Endometrium (tissue), 2 donors: ENCODE measurements around the gene TMEM266.

Source experiments
- FAIRE-seq: peaks from 2 replicates; lab custom pipeline; 2012; peaks lifted over from hg19 to GRCh38; lab: Jason Lieb, UNC
- donor health status: control.
- donor health status: control.

Gene TMEM266

DNA sequence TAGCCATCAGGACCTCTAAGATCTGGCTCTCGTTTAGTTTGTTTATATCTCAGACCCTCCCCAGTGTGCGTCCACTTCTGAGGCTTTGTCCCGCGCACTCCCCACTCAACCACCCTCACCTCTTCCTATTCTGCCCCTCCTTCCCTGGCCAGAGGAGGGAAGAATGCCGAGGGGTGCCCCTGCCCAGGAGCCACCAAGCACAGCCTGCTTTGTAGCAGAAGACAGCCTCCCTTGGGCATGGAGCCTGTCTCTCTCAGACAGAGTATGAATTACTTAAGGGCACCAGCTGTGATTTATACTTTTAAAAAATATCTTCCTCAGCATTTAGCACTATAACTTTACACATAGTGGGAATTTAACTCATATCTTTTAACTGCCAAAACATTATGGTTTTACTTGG is 6.0 kb downstream of the TMEM266 start:
- FAIRE-seq = no peak

DNA sequence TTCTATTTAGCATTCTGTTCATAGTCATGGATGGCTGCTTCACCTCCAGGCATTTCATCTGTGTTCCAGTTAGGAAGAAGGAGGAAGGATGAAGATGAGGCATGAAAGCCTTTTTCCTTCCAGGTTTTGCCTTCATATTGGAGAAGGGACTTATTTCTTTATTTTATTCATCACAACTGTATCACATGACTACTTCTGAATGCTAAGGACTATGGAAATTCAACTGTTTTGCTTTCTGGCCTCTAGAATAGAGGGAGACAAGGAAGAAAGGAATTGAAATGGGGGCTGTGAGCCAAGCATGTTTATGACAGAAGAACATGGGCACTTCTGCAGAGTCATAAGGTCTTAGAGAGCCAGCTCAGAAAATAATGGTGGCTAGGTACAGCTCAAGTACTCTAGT is 10.4 kb downstream of the TMEM266 start:
- FAIRE-seq = no peak

DNA sequence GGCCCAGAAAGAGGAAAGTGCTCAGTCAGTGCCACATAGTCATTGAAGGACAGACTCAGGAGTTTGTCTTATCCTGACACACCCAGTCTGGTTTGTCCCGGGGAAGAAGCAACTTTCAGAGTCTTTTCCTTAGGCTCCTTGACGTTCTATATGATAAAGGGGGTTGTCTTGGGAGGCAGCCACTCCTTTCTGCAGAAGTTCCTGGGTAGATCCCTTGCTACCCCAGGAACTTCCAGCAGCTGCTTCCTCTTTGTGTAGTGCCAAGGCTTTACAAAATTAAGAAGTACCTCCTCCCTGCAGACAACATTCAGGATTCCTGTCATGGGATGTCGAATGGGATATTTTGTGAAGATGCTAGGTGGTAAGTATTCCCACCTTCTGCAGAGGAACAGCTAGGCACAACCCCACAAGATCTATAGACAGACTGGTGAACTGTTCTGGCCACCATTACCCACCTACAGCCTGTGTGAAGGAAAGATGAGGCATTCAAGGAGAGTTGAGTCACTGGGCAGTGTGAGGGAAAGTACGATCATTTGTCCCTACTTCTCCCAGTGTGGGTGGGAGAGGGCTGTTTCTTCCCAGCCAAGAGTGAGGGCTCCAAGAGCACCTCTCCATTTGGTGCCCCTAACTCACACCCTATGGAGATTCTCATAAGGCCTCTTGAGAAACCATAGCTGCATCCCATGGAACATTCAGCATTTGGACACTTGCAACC is 11.3 kb downstream of the TMEM266 start:
- no peak for FAIRE-seq

DNA sequence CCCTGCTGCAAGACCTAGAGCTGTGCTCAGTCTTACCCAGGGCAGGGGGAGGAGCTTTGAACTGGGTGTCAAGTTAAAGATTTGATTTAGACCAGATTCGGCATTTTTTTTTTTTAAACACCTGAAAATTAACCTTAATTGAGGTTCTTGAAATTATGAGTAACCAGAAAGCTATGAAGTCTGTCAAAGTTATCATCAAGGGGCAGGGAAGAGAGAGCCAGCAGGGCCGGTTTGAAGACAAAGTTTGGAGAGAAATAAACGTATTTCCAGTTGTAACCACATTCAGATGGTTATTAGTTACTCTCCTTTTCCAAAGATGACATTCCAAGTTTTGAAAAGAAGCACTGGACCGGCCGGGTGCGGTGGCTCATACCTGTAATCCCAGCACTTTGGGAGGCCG is 12.0 kb downstream of the TMEM266 start:
- FAIRE-seq = no peak

DNA sequence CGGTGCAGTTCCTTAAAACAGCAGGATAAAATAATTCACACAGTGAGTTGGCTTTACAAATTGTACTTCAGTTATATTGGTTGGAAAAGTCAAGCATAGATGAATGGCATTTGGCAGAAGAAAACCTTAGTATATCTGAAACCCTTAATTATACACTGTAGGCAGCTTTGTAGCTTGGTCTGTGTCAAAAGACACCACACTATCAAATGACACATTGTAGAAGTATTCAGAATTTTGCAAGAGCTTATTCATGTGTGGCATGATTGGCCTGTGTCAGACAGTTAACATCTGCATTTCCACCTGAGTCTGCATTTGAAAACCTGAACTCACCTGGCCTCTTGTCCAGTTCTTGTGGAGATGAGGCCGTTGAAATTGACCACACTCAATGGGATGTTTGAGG is 13.8 kb downstream of the TMEM266 start:
- FAIRE-seq = no peak

DNA sequence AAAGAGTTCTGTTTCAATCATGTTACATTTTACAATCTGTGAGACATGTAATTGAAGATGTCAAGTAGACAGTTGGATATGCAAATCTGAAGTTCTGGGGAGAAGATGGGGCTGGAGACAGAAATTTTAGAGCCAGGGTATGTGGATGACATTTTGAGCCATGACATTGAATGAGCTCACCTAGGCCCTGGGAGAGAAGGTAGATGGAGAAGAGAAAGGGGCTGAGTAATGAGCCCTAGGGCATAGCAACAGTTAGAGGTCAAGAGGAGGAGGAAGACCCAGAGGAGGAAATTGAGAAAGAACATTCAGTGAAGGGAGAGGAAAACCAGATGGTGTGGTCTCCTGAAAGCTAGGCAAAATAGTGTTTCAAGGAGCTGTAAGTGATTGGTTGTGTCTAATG is 15.3 kb downstream of the TMEM266 start:
- no peak for FAIRE-seq

DNA sequence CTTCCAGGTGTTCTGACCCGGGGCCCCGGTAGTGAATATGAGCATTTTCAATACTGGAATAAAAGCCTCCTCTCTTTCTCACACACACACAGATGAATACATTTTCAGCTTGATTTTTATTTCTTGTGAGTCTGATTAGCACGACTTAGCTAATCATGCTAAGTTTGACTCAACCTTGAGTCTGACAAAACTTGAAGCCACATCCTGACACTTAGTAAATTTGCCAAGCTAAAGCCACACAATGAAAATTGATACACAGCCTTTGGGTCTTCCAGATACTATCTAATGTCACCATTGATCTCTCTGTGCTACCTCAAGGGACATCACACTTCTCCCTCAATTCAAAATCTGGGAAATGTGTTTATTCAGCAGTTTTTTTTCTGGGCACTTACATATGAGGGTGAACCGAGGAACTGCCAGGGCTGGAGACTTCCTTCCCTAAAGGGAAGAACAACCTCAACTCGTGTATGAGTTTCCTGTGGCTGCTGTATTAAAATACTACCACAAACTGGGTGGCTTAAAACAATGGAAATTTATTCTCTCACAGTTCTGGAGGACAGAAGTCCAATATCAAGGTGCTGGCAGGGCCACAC is 18.6 kb downstream of the TMEM266 start:
- FAIRE-seq = no peak

DNA sequence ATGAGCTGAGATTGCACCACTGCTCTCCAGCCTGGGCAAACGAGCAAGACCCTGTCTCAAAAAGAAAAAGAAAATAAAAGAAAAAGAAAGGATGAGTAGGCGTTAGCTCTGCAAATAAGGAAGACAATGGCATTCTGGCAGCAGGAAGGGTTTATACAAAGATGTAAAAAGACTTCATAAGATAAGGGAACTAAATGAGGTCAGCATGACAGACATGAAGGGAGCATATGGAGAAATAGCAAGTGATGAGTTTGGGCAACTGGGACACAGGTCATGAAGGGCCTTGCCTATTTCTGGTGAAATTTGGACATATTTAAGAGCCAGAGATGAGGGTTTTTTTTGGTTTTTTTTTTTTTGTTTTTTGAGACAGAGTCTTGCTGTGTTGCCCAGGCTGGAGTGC is 24.5 kb downstream of the TMEM266 start:
- FAIRE-seq = no peak

DNA sequence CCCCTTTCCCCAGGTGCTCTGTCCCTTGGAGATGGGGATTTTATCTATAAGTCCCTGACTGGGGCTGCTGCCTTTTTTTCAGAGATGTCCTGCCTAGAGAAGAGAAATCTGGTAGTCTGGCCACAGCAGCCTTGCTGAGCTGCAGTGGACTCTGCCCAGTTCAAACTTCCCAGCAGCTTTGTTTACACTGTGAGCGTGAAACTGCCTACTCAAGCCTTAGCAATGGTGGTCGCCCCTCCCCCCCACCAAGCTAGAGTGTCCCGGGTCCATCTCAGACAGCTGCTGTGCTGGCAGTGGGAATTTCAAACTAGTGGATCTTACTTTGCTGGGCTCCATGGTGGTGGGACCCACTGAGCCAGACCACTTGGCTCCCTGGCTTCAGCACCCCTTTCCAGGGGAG is 38.9 kb downstream of the TMEM266 start:
- no peak for FAIRE-seq

DNA sequence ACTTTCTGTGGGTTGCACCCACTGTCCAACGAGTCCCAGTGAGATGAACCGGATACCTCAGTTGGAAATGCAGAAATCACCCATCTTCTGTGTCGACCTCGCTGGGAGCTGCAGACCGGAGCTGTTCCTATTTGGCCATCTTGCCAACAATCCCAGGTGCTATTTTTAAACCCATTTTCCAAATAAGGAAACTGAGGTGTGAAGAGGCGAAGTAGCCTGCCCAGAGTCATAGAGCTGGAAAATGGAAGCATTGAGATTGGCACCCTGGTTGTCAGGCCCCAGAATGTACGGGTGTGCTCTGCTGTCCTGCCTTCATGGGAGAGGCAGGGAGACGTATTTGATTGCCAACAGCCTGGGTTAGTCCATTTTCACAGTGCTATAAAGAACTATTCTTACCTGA is 39.6 kb downstream of the TMEM266 start:
- FAIRE-seq = no peak

DNA sequence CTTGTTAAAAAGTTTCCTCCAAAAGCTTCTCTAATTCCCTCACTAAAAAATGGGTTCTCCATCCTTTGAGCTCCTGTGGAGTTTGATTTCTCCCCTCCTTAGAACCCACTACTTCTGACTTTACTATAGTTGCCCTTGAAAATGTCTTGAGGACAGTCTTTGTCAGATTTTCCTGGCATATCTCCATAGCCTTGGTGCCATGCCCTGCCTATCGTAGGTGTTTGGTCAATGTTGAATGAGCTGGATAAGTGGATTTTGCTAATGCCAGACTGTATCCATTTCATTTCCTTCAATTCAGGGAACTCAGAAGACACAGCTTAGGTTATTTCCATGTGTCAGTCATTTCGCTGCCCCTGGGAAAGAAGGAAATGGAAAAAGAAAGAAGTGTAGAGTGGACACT is 40.6 kb downstream of the TMEM266 start:
- no peak for FAIRE-seq

DNA sequence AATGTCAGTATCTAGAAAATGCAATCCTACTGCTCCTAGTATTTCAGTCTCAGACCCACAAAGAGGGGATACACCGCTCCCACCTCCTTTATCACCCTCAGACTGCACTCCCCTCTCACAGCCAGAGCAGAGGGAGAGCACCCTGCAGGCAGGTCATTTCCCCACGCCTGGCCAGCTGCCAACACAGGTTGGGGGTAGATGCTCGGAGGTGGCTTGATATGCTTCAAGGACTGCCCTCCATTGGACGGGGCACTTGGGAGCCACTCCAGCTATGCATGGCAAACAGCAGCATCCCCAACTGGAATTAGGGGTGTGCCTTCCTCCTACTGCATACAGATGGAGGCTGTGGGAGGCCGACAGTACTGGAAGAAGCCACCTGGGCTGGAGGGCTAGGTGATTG is 41.9 kb downstream of the TMEM266 start:
- FAIRE-seq = no peak

DNA sequence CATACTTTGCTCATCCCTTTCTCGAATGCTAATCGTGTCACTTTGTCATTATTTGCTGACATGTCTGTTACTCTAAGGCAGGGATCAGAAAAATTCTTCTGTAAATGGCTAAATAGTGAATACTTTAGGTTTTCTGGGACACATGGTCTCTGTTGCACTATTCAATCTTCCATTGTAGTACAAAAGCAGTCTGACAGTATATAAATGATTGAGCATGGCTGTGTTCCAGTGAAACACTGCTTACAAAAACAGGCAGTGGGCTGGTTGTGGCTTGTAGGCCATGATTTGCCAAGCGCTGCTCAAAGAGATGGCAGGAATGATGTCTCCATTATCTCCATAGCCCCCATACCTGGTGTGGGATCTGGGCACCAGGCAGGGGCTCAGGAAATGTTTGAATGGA is 45.6 kb downstream of the TMEM266 start:
- no peak for FAIRE-seq

DNA sequence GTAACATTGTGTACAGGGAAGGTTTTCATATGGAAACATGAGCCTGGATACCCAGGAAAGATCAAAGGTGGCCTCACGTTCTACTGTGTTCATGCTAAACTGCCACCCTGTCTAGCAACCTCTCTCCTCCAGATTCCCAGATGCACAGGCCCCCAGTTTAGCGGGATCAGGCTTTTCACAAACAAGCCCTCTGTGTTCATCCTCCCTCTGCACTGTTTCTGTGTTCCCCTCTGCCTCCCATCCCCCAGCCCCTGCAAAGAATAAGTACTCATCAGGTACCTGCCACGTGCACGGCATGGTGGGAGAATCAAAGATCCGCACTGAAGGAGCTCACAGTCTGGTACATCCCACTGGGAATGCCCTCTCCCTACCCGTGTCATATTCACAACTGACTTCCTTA is 46.1 kb downstream of the TMEM266 start:
- no peak for FAIRE-seq

DNA sequence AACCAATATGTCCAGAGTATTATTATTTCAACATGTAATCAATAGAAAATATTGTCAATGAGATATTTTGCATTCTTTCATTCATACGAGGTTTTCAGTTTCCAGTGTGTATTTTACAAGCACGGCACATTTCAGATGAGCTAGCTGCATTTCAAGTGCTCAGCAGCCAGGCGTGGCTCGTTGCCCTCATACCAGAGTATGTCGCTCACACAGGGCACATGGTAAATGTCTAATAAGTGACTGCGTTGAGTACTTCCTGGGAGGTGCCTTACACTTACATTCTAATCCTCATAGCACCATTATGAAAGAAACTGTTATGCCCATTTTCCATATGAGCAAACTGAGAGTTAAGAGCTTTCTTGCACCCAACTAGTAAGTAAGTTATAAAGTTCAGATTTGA is 47.4 kb downstream of the TMEM266 start:
- no peak for FAIRE-seq

DNA sequence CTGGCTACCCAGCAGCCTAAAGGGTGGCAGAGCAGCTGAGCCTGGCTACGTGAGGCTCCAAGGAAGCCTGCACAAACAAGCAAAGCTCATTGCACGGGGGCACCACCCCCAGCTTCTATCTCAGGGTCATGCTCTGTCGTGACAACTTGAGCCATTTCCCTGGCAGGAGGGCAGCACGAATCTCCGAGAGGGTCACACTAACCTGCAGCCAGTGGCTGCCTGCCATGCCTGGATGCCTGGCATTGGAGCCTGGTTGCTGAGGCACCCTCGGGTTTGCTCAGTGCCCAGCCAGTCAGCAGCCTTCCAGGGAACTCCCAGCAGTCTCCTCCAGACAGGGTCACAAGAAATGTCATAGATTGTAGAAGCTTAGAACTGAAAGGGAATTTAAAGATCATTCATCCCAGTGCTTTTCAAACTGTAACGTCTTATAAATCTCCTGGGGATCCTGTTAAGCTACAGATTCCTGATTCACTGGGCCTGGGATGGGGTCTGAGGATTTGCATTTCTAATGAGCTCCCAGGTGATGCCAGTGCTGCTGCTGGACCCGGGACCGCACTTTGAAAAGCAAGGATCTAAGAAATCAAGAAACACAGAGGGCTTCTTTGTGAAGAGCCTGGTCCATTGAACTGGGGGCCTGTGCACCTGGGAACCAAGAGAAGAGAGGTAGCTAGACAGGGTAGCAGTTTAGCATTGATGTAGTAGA is 48.4 kb downstream of the TMEM266 start:
- FAIRE-seq = no peak

DNA sequence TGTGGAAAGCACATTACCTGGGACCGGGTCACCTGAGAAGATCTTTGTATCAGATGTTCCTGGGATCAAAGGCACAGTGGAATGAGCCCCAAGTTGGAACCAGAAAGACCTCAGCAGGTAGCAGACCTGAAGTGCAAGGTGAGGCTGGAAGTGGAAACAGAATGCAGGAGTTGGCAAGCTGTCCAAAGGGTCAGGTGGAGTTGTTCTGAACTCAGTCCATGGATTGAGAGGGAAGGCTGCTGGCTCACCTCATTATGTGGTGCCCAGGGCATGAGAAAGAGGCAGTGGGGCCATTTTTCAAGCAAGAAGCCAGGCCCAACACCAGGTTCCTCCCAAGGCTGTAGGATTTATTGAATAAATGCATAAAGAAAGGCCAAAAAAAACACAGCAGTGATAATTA is 49.3 kb downstream of the TMEM266 start:
- no peak for FAIRE-seq

DNA sequence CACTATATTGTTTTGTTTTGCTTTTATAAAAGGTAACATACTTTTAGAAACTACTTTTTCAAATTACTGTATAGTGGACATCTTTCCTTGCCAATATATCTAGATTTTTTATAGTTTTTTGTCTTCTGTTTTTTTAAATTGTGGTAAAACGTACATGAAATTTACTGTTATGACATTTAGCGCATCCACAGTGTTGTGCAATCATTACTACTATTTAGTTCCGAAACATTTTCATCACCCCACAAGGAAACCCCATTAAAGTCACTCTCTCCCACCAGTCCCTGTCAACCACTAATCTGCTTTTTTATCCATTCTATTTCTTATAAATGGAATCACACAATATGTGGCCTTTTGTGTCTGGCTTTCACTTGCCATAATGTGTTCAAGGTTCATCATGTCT is 54.8 kb downstream of the TMEM266 start:
- no peak for FAIRE-seq

DNA sequence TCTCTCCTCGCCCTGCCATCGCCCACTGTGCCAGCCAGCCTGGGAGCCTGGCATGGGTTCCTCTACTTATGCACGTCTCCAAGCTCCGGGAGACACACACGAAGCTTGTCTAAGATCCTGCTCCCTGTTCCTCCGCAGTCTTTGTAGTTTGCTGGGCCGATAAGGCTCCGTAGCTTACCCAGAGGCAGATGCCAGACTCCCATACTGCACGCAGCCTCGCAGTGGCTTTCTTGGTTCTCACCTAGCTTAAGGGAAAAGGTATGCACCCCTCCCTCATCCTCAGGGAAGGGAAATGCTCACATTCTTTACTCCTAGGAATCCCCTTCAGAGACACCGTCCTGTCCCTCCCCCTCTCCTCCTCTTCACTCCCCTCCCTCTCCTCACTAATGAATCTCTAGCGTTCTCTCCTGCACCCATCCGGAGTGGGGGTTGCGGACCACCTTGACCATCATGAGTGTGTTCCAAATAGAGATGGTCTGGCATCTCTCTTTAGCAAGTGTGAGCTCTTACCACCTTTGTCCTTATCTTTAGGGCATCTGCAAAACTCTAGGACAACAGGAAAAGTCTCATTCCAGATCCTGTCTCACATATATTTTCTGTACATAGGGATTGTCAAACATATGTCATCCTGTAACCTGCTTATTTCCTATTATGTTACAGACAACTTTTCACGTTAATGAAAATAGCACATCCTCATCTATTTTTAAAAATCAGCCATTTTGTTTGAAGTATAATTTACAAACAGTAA is 56.5 kb downstream of the TMEM266 start:
- no peak for FAIRE-seq

DNA sequence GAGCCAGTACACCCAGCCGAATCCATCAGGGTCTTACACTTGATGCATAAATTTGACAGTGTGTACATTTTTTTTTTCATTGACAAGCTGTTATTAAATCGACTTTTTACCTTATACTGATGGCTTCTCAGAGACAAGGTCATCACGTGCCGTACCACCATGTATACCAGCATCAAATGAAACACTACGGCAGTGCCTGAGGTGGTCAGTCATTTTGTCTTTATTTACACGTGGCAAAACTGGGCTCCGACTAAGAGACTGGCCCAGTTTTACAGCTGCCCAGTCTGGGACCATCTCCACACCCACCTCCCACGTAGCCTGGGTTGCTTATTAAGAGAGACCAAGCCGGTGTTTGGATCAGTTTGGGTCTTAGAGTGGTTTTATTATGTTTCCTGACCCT is 57.4 kb downstream of the TMEM266 start:
- FAIRE-seq = no peak

DNA sequence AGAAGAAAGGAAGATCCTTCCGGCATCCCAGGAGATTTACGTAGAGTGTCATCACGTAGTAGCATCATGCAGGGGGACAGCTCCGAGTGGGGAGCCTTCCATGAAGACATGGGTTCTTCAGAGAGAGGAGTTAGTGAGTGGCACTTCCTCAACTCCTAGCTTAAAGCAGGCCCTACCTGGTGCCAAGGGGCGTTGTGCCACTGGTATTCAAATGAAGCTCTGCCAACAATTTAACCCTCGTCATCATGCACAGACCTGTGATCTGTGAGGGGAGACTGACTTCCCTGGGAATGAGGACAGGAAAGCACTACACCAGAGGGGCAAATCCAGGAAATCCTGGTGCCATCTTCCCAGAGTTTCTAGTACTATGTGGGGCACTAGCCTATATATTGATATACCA is 59.0 kb downstream of the TMEM266 start:
- FAIRE-seq = no peak

DNA sequence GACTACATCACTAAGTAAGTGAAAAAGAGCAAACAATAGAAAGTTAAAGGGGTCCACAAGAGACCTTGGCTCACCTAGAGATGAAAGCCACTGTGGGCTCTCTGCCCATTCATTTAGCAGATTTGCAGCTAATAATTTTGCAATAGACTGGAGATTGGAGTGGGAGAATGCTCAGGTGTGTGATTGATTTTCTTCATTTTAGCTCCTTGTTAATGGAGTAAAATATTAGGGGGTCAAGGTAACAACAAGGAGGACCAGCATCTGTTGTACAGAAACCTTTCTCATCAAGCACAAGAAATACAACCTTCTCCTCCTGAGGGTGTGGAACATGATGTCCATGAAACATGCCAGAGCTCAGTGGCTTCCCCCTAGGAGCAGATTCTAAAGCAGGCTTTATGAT is 63.2 kb downstream of the TMEM266 start:
- no peak for FAIRE-seq

DNA sequence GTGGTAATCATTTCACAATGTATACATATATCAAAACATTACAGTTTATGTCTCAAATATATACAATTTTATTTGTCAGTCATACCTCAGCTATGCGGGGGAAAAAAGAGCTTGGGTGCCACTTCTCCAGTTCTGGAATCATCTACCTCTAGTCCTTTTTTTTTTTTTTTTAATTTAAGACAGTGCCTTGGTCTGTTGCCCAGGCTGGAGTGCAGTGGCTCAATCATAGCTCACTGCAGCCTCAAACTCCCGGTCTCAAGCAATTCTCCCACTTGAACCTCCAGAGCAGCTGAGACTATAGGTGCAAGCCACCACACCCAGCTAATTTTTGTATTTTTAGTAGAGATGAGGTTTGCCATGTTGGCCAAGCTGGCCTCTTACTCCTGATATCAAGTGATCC is 67.4 kb downstream of the TMEM266 start:
- FAIRE-seq = no peak
